ENCODE measurements around the gene MC1R.

Gene MC1R

GRCh38 chr16:89880477-89881367, 37.9 kb upstream of the MC1R start:
- no peak for TF ChIP-seq CTCF (IDR thresholded peaks at IDR 0.05; ENCODE audit: low read depth, low read length, missing control alignments)
- no peak overlapping the region for H3K4me3 ChIP-seq (ENCODE audit: low read depth, low read length)
- DNase-seq (ENCODE audit: low read depth): no peak

DNA sequence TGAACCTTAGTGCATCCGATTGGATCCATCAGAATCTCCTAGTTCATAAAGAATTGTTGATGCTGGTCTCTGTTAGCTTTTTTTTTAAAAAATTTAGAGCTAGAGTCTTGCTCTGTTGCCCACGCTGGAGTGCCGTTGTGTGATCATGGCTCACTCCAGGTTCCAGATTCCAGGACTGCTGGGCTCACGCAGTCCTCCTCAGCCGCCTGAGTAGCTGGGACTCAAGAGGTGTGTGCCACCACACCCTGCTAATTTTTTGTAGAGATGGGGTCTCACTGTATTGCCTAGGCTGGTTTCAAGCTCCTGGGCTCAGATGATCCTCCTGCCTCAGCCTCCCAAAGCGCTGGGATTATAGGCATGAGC, 37.3 kb upstream of the MC1R start:
- no peak for DNase-seq (ENCODE audit: low read depth)

DNA sequence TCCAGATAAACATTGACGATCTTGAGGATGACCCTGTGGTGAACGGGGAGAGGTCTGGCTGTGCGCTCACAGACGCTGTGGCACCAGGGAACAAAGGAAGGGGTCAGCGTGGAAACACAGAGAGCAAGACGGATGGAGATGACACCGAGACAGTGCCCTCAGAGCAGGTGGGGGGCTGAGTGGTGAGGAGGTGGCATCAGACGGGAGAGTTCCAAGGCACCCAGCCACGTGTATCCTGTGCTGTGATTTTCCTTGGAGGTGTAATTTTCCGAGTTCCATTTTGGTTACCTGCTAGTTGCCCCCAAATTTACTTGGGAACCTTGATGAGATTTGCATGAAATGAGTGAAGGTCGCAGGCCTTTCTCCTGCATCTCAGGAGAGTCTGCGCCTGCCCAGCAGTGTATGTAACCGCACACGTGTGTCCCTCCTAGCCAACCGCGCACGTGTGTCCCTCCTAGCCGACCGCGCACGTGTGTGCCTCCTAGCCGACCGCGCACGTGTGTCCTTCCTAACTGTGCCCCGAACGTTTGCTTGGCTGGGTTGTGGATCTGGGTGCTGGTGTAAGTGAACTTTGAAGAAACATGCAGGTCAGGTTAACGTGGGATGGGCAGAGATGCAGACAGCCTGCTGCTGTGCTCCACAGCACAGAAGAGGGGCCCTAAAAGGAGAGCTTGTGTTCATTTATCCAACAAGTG, 35.2 kb upstream of the MC1R start:
- DNase-seq (ENCODE audit: low read depth): no peak
- H3K4me3 ChIP-seq (ENCODE audit: low read depth, low read length): no peak overlapping the region
- no peak for TF ChIP-seq CTCF (IDR thresholded peaks at IDR 0.05; ENCODE audit: low read depth, low read length, missing control alignments)

More for the DNA sequence above, 37.3 kb upstream of the MC1R start:
- no peak overlapping the region for H3K4me3 ChIP-seq (ENCODE audit: low read depth, low read length)
- no peak for TF ChIP-seq CTCF (IDR thresholded peaks at IDR 0.05; ENCODE audit: low read depth, low read length, missing control alignments)

DNA sequence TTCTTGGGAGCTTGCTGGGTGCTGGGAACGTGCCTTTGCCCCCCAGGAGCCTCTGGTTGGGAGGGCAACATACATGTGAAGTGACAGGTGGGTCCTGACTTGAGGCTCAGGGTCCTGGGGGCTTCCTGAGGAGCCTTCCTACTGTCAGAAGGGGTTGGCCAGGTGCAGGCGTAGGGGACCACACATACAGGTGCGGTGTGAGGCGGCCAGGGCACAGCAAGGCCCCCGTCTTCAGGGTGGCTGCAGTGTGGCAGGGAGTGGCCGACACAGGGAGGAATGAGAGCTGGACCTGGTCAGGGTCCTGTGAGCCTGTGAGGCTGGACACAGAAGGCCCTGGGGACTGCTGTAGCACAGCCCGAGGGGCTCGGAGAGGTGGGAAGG, 34.6 kb upstream of the MC1R start:
- no peak for DNase-seq (ENCODE audit: low read depth)
- H3K4me3 ChIP-seq (ENCODE audit: low read depth, low read length): no peak overlapping the region
- TF ChIP-seq CTCF (IDR thresholded peaks at IDR 0.05; ENCODE audit: low read depth, low read length, missing control alignments): no peak

- no peak for DNase-seq (ENCODE audit: low read depth)
- no peak for TF ChIP-seq CTCF (IDR thresholded peaks at IDR 0.05; ENCODE audit: low read depth, low read length, missing control alignments)
- H3K4me3 ChIP-seq (ENCODE audit: low read depth, low read length): no peak overlapping the region
Measured at GRCh38 chr16:89887243-89887642, 31.4 kb upstream of the MC1R start.

- no peak for DNase-seq (ENCODE audit: low read depth)
- no peak overlapping the region for H3K4me3 ChIP-seq (ENCODE audit: low read depth, low read length)
- TF ChIP-seq CTCF (IDR thresholded peaks at IDR 0.05; ENCODE audit: low read depth, low read length, missing control alignments): no peak
Measured at GRCh38 chr16:89890200-89890599, 28.5 kb upstream of the MC1R start.
